Endothelial cell (in vitro differentiated cells): ENCODE data around the gene MS4A18. TPM values are rescaled to one million over a fixed set of nuclear protein-coding genes. Genes with fewer than 3 reads are reported as not detected.

Source experiments
- DNase-seq: peaks from one replicate; pipeline ENCODE4 v3.0.0; 2021; ENCODE audit warnings: low spot score
- H3K27ac Mint-ChIP-seq: one replicate; pipeline ENCODE4 v1.8.0; 2021; ENCODE audit warnings: mixed read lengths, inconsistent platforms; ENCODE audit not compliant: unreplicated experiment
- H3K27me3 Mint-ChIP-seq: one replicate; pipeline ENCODE4 v1.8.0; 2021; ENCODE audit warnings: mild to moderate bottlenecking, moderate library complexity, mixed read lengths, inconsistent platforms; ENCODE audit not compliant: unreplicated experiment
- H3K36me3 Mint-ChIP-seq: one replicate; pipeline ENCODE4 v1.8.0; 2021; ENCODE audit warnings: mild to moderate bottlenecking, low read depth, mixed read lengths, inconsistent platforms; ENCODE audit not compliant: unreplicated experiment
- H3K4me1 Mint-ChIP-seq: one replicate; pipeline ENCODE4 v1.8.0; 2021; ENCODE audit warnings: mild to moderate bottlenecking, mixed read lengths, inconsistent platforms; ENCODE audit not compliant: unreplicated experiment
- H3K4me3 Mint-ChIP-seq: one replicate; pipeline ENCODE4 v1.8.0; 2021; ENCODE audit warnings: mild to moderate bottlenecking, mixed read lengths, inconsistent platforms; ENCODE audit not compliant: unreplicated experiment
- H3K9me3 Mint-ChIP-seq: one replicate; pipeline ENCODE4 v1.8.0; 2021; ENCODE audit warnings: mixed read lengths, inconsistent platforms; ENCODE audit not compliant: unreplicated experiment
- CTCF ChIP-seq: fragments of 200-600 bp; sonication (generic); IDR thresholded peaks from one replicate; pipeline ENCODE4 v1.5.0; 2021; ENCODE audit warnings: antibody characterized with exemption; ENCODE audit not compliant: unreplicated experiment
- total RNA-seq: library from RNA; stranded (reverse); fragmentation: NEBNext Ultra II Directional; extraction: Animal tissue kit (Norgen Biotek cat#: 25700); gene quantifications from one replicate; pipeline ENCODE4 v1.2.1, GENCODE V29; 2021; ENCODE audit not compliant: unreplicated experiment

Gene MS4A18
- total RNA-seq, 1 donor from 2014 or later = not detected

DNA sequence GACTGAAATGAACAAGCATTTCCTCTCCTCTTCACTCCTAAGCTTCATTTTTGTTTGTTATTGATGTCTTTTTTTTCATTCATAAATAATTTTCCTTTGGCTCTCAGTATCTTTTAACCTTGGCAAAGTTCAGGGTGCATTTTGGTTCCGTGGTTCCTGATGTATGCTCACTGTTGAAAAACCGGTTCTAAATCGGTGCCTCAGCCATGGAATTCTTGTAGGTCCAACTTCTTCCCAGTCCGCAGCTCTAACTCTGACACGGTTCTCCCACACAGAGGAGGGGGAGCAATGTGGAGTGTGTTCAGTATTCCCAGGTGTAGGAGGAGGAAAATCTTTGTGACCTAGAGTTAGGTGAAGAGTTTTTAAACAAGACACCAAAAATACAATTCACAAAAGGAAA, 19.6 kb downstream of the MS4A18 start:
- DNase-seq = no peak
- peak overlapping the region; percentile 97 for H3K27ac Mint-ChIP-seq
- no peak overlapping the region for H3K4me3 Mint-ChIP-seq
- peaks cover 19% of the 10 kb centered on the region for H3K27me3 Mint-ChIP-seq
- TF ChIP-seq CTCF = no peak
- peaks cover 36% of the 10 kb centered on the region for H3K4me1 Mint-ChIP-seq
- H3K9me3 Mint-ChIP-seq = peaks cover 15% of the 10 kb centered on the region
- peaks cover 10% of the 10 kb centered on the region for H3K36me3 Mint-ChIP-seq

GRCh38 chr11:60747359-60747873, 22.9 kb downstream of the MS4A18 start:
- no peak overlapping the region for H3K4me3 Mint-ChIP-seq
- no peak overlapping the region for H3K27ac Mint-ChIP-seq
- peaks cover 16% of the 10 kb centered on the region for H3K27me3 Mint-ChIP-seq
- H3K36me3 Mint-ChIP-seq = peaks cover 10% of the 10 kb centered on the region
- no peak for DNase-seq
- peaks cover 10% of the 10 kb centered on the region for H3K9me3 Mint-ChIP-seq
- H3K4me1 Mint-ChIP-seq = peaks cover 36% of the 10 kb centered on the region
- TF ChIP-seq CTCF = no peak

GRCh38 chr11:60748225-60748624, 23.7 kb downstream of the MS4A18 start:
- no peak for TF ChIP-seq CTCF
- Mint-ChIP-seq H3K4me1 (peaks cover 29% of the 10 kb centered on the region), H3K4me3 (no peak overlapping the region), H3K27me3 (peaks cover 11% of the 10 kb centered on the region), H3K9me3 (peaks cover 6% of the 10 kb centered on the region), H3K27ac (no peak overlapping the region), H3K36me3 (peaks cover 5% of the 10 kb centered on the region)
- no peak for DNase-seq

DNA sequence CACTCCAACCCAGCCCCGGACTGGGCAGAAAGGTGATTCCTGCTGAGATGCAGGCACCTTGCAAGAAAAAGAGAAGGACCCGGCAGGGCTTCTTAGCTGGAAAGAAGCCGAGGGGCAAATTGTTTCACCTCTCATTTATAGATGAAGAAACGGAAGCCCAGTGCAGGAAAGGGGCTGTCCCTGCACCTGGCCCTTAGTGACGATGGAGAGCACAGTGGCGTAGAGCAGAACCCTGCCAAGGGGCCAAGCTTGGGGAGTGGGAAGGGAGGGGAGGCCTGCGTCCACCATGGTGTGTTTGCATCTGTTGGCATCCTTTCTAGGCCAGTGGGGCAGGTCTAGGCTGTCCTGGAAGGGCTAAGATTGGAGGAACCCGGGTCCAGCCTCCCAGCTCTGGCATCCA, 24.3 kb downstream of the MS4A18 start:
- TF ChIP-seq CTCF = no peak
- Mint-ChIP-seq H3K4me1 (peaks cover 23% of the 10 kb centered on the region), H3K27ac (no peak overlapping the region), H3K9me3 (peaks cover 4% of the 10 kb centered on the region), H3K36me3 (peaks cover 3% of the 10 kb centered on the region), H3K4me3 (no peak overlapping the region), H3K27me3 (peaks cover 7% of the 10 kb centered on the region)
- DNase-seq = no peak

- H3K4me3 Mint-ChIP-seq = no peak overlapping the region
- DNase-seq = no peak
- H3K9me3 Mint-ChIP-seq = no peaks in the 10 kb centered on the region
- no peak for TF ChIP-seq CTCF
- no peaks in the 10 kb centered on the region for H3K36me3 Mint-ChIP-seq
- no peak overlapping the region for H3K27ac Mint-ChIP-seq
- H3K27me3 Mint-ChIP-seq = peaks cover 5% of the 10 kb centered on the region
- peaks cover 9% of the 10 kb centered on the region for H3K4me1 Mint-ChIP-seq
Measured at GRCh38 chr11:60750911-60751310, 26.4 kb downstream of the MS4A18 start.
